GM18907 (cell line): ENCODE data around the gene DNAJA1.
"Not testable (repeated sequence)": the region's sequence is repeated elsewhere in the genome, so short reads cannot be mapped to it uniquely, and the experiment has no call there.

ENCODE experiments used
- ATAC-seq: cut with Tn5 transposase; IDR thresholded peaks from one replicate; pipeline ENCODE4 v1.9.1; 2021; ENCODE audit warnings: mild to moderate bottlenecking, moderate library complexity; ENCODE audit not compliant: unreplicated experiment

Gene DNAJA1

GRCh38 chr9:33024966-33025571 lies at the start of gene DNAJA1:
DNAJA1 (plus strand) TSS chr9:33025273; CDS start chr9:33026485, 1,212 bp downstream.
- ATAC-seq = peak; percentile 95

GRCh38 chr9:32978051-32978450 lies 47.0 kb upstream of the DNAJA1 start:
- no peak for ATAC-seq

- ATAC-seq = no peak
Measured at GRCh38 chr9:32986971-32987370, 38.1 kb upstream of the DNAJA1 start.

DNA sequence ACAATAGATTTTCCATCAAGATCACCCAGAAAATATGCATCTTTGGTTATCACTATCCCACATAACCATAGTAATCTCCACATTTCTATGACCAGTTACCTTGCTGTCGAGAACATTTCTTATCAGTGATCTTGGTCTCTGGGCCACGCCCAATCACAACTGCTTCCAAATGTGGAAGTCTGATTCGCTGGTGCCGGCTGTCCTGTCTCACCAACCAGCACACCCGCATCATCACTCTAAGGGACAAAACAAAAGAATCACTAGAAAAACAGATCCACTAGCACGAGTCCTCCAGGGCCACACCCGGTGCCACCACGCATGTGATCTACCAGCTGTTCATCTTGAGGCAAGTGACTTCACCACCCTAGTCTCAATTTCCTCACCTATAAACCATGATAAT lies 35.4 kb upstream of the DNAJA1 start:
- ATAC-seq = no peak

- no peak for ATAC-seq
Measured at GRCh38 chr9:32991897-32992594, 33.0 kb upstream of the DNAJA1 start.

DNA sequence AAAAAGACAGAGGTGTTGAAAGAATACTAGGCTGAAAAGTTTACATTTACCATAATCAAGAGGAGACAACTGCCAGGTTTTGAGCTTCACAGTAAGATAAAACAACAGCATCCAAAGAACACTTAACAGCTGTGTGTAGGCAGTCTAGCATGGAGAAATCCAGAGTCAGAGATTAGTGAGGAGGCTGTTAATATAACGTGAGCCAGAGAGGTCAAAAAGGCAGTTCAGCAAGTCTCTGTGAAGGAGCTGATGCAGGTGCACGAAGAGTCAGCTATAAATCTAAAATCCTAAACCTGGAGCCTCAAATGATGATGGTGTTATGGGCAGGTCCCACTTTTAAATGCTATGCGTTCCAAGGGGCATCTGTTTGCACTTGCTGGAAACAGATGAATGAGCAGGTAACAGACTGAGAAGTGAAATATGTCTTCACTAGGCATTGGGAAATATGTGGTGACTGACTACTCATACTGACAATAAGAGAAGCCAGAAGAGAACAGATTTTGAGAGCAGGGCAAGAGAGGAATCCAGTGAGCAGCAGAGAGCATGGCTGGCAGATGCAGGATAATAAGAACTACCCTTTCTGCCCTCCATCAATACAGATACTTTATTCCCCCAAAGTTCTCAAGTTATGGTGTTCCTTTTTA lies 32.4 kb upstream of the DNAJA1 start:
- ATAC-seq = no peak

DNA sequence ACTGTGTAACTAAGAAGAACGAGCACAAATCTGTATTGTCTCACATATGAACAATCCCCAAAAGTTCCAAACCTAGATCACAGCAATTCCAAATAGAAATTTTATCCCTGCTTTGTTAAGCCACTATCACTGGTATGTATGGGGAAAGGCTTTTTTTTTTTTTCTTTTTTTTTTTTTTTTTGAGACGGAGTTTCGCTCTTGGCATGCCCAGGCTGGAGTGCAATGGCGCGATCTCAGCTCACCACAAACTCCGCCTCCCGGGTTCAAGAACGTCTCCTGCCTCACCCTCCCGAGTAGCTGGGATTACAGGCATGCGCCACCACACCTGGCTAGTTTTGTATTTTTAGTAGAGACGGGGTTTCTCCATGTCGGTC lies 24.4 kb upstream of the DNAJA1 start:
- not testable (repeated sequence) for ATAC-seq

DNA sequence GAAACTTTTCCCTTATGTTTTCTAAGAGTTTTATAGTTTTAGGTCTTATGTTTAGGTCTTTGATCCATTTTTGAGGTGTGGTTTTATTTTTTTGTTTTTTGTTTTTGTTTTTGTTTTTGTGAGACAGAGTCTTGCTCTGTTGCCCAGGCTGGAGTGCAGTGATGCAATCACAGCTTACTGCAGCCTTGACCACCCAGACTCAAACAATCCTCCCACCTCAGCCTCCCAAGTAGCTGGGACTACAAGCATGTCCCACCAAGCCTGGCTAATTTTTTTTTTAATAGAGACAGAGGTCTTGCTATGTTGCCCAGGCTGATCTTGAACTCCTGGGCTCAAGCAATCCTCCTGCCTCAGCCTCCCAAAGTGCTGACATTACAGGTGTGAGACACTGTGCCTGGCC lies 19.7 kb upstream of the DNAJA1 start:
- ATAC-seq = not testable (repeated sequence)

DNA sequence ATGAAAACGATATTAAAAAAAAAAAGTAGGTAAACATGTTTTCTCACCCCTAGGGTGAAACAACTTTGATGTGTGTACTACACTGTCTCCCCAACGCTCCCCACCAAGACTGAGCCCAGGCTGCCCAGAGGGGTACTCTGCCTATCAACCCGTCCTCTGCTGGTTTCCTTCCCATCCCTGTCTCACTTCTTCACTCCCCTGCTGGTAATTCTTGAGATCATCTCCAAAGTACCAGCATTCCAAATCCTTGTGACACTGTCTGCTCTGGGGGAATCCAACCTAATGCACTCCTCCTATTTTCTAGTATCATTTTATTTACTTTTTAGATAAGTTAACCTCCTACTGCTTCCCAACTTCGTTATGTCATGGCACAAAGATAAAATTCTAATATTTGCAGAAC lies 17.3 kb upstream of the DNAJA1 start:
- ATAC-seq = no peak

DNA sequence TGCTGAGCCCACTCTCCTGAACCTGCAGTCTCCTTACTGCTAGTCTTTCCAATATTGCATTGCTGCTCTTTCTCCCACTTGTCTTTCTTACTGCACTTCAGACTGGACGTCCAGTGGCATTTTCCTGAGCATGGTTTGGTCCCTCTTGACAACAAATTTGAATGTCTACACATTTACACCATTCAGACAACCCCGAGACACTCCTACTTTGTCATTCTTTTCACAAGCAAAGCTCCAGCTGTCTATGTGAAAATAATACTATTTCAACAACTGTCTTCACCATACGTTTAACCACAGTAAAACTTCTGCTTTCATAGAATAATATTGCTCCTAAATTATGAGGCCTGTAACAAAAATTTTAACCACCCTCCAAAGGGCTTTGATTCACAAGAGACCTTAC lies 13.2 kb upstream of the DNAJA1 start:
- ATAC-seq = no peak

GRCh38 chr9:33012328-33013069 lies 12.6 kb upstream of the DNAJA1 start:
- ATAC-seq = no peak

DNA sequence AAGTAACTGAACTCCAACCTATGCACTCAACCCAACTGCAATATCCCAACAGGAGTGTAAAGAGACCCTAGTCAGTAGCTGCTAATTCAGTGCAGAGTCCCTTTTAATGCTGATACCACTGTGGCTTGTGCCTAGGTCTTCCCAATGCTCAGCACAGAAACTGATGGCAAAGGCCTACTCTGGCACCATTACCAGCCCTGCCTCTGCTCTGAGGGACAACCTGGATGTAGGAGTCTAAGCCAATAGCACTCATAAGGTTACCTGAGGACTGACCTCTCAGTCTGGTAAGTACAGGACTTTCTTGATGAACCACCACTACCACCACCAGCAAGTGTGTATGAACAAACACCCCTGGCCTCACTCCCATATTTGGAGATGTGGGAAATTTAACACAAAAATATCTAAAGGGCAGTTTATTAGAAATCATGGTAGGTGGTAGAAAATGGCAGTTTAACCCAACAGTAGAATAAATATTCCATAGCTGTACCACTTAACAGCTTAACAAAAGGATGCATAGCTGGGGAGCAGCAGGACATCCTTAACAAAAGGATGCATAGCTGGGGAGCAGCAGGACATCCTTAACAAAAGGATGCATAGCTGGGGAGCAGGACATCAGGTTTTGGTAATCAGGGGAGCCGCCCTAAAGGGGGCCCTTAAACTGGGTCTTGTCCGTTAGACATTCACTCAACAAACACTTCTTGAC lies 11.0 kb upstream of the DNAJA1 start:
- ATAC-seq = no peak

- no peak for ATAC-seq
Measured at GRCh38 chr9:33014665-33015014, 10.4 kb upstream of the DNAJA1 start.

GRCh38 chr9:33017283-33018041 lies 7.6 kb upstream of the DNAJA1 start:
- peak; percentile 72 for ATAC-seq

DNA sequence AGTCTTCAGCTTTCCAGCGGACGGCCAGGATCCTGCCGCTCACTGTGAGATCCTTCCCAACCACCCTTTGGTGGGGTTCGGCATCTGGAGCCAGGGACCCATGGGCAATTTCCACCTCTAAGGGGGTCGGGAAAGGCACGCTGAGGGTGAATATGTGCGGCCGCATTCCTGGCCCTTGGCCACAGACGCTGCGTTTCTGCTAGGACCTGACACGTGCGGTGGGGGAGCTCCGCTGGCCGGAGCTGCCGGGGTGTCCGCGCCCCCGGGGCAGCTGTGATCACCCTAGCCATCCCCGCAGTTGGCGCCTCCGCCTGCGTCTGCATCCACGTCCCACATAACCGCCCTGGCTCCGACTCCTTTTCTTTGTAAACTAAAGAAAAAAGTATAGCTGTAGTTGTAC lies 5.3 kb upstream of the DNAJA1 start:
- no peak for ATAC-seq

GRCh38 chr9:33022303-33022702 lies 2.8 kb upstream of the DNAJA1 start:
- no peak for ATAC-seq

GRCh38 chr9:33022755-33023154 lies 2.3 kb upstream of the DNAJA1 start:
- ATAC-seq = no peak

- no peak for ATAC-seq
Measured at GRCh38 chr9:33023661-33024060, 1.4 kb upstream of the DNAJA1 start.

DNA sequence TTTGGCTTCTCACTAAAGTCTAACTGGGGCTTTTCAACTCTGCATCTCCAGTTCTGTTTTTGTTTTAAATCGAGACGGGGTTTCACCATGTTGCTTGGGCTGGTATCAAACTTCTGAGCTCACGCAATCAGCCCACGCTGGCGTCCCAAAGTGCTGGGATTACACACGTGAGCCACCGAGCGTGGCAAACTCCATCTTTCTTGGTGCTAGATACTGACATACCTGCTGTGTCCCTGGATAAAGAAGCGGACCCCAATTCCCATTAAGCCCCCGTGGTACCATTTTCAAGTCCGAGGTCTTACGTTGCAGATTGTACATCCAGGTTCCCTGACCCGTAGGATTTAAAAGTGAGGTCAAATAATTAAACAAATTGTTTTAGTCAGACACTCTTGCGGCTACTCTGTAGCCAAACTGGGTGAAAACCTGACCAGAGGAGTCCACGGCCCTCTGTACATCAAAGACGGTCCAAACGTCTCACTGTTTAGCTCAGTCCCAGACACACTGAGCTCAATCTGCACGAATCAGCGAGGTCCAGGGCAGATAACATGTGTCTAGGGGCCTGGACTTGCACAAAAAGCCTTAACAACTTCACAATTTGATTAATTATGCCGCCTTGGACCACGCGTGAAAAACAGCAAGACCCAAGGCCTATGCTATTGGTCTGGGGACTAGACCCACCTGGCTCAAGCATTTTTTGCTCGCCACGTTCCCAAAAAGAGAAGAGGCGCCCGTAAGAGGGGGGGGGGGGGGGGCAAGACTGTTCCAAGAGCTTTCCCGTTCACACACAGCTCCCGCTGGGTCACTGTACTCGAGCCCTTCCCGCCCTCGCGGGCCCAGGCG lies 727 bp upstream of the DNAJA1 start:
- ATAC-seq = peak; percentile 0
